OCI-LY7 (cell line): Measurements from ENCODE around the gene TNFAIP8. TPM values are rescaled to one million over a fixed set of nuclear protein-coding genes. Genes with fewer than 3 reads are reported as not detected.
A peak's percentile ranks its signal among the peaks of the same experiment; 100 is the strongest.

Source experiments
- BruUV-seq: library from RNA; stranded (reverse); fragments of 400-500 nt; replicated peaks from 2 replicates; lab custom pipeline; 2021; lab: Mats Ljungman, UMichigan
- CTCF ChIA-PET: fragments of 300-600 bp; sonication (Branson Sonifier 250); formaldehyde crosslinking; loops from one replicate; lab custom pipeline; 2022; ENCODE audit warnings: antibody characterized with exemption; ENCODE audit not compliant: unreplicated experiment; lab: Charles Lee
- POLR2A ChIA-PET: fragments of 300-600 bp; sonication (Branson Sonifier 250); formaldehyde crosslinking; loops from one replicate; lab custom pipeline; 2022; ENCODE audit warnings: antibody characterized with exemption; lab: Charles Lee
- DNase-seq: peaks from one replicate; pipeline ENCODE4 v3.0.0-alpha.2; 2015; ENCODE audit warnings: low spot score
- H2AFZ ChIP-seq: fragments of 200-600 bp; sonication (generic), shearing (Covaris generic); 2 replicates; pipeline ENCODE4 v1.6.1; 2014; ENCODE audit warnings: mild to moderate bottlenecking, antibody characterized with exemption, low read length, moderate library complexity
- H3K27ac ChIP-seq: fragments of 200-600 bp; sonication (generic); 2 replicates; pipeline ENCODE4 v1.5.1; 2014; ENCODE audit warnings: mixed run types, low read depth, mild to moderate bottlenecking, moderate library complexity, low read length, inconsistent platforms; ENCODE audit not compliant: poor library complexity, severe bottlenecking
- H3K36me3 ChIP-seq: fragments of 200-600 bp; sonication (generic); 2 replicates; pipeline ENCODE4 v1.6.1; 2014; ENCODE audit warnings: mild to moderate bottlenecking, antibody characterized with exemption, low read length, moderate library complexity, mixed read lengths; ENCODE audit not compliant: insufficient read depth
- H3K4me1 ChIP-seq: fragments of 200-600 bp; sonication (generic); 2 replicates; pipeline ENCODE4 v1.5.1; 2014; ENCODE audit warnings: mild to moderate bottlenecking, low read length; ENCODE audit not compliant: insufficient read depth, poor library complexity, severe bottlenecking
- H3K4me2 ChIP-seq: fragments of 200-600 bp; sonication (generic); 2 replicates; pipeline ENCODE4 v1.6.1; 2014; ENCODE audit warnings: mild to moderate bottlenecking, low read length
- H3K4me3 ChIP-seq: fragments of 200-600 bp; sonication (generic); 2 replicates; pipeline ENCODE4 v1.5.1; 2014; ENCODE audit warnings: mild to moderate bottlenecking, low read depth, low read length; ENCODE audit not compliant: poor library complexity, severe bottlenecking
- H3K79me2 ChIP-seq: fragments of 200-600 bp; sonication (generic); 2 replicates; pipeline ENCODE4 v1.6.1; 2016; ENCODE audit warnings: low read depth, mild to moderate bottlenecking, low read length, moderate library complexity, mixed read lengths; ENCODE audit not compliant: insufficient read depth
- H3K9me2 ChIP-seq: fragments of 200-600 bp; sonication (generic); 2 replicates; pipeline ENCODE4 v1.6.1; 2016; ENCODE audit warnings: mild to moderate bottlenecking, low read length, mixed read lengths; ENCODE audit not compliant: insufficient read depth
- H3K9me3 ChIP-seq: fragments of 200-600 bp; sonication (generic); 2 replicates; pipeline ENCODE4 v1.6.1; 2014; ENCODE audit warnings: mild to moderate bottlenecking, mixed run types, low read length, mixed read lengths
- H4K20me1 ChIP-seq: fragments of 200-600 bp; sonication (generic); 2 replicates; pipeline ENCODE4 v1.6.1; 2014; ENCODE audit warnings: mild to moderate bottlenecking, antibody characterized with exemption, low read length, moderate library complexity, mixed read lengths; ENCODE audit not compliant: insufficient read depth
- EZH2phosphoT487 ChIP-seq: fragments of 200-600 bp; sonication (generic); IDR thresholded peaks from 2 replicates; pipeline ENCODE4 v1.6.1; 2018; ENCODE audit warnings: low read depth, borderline replicate concordance, mild to moderate bottlenecking, mixed run types, antibody characterized with exemption, low read length, moderate library complexity, mixed read lengths
- intact Hi-C: fragments of 100-400 bp; cut with micrococcal nuclease; formaldehyde crosslinking; loops from one replicate; pipeline ENCODE4 v1.10.0; 2022; ENCODE audit not compliant: unreplicated experiment
- total RNA-seq, 2 experiments: library from RNA; depleted of rRNA in 1 of 2; stranded (reverse); fragments of >200 nt in 1 of 2; shearing (Covaris generic) in 1 of 2; gene quantifications; 2 replicates each; pipeline ENCODE4 v1.2.3, GENCODE V29; 2014 to 2022
- TF ChIP-seq, protein P1 (sequence below): fragments of 200-600 bp; sonication (generic); conservative IDR thresholded peaks from 2 replicates; pipeline ENCODE4 v1.5.1; 2014; ENCODE audit warnings: mild to moderate bottlenecking, antibody characterized with exemption, low read length, moderate library complexity, mixed read lengths

TNFAIP8 gene
- total RNA-seq, 2 experiments from 2014 or later = 75.4 to 95.1 TPM

DNA sequence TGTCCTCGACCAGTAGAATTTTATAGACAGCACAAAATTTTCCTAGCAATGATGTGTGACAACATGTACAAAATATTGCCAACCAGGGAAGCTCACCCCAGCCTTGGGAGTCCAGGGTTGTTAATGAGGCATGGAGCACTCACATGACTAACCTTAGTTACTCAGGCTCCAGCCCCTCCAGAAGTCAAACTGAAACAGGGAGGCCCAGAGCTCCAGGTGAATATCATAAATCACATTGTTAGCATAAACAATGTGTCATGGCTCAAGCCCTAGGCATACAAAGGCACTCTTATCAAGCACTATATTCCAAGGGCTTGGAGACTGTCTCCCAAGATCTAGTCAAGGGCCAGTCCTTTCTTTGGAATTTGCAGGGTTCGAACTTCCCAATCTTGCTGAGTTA is 44.4 kb downstream of the TNFAIP8 start:
- intact Hi-C loops = no loop called here
- TF ChIP-seq EZH2phosphoT487 = no peak
- TF ChIP-seq, protein P1, sequence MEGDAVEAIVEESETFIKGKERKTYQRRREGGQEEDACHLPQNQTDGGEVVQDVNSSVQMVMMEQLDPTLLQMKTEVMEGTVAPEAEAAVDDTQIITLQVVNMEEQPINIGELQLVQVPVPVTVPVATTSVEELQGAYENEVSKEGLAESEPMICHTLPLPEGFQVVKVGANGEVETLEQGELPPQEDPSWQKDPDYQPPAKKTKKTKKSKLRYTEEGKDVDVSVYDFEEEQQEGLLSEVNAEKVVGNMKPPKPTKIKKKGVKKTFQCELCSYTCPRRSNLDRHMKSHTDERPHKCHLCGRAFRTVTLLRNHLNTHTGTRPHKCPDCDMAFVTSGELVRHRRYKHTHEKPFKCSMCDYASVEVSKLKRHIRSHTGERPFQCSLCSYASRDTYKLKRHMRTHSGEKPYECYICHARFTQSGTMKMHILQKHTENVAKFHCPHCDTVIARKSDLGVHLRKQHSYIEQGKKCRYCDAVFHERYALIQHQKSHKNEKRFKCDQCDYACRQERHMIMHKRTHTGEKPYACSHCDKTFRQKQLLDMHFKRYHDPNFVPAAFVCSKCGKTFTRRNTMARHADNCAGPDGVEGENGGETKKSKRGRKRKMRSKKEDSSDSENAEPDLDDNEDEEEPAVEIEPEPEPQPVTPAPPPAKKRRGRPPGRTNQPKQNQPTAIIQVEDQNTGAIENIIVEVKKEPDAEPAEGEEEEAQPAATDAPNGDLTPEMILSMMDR = no peak
- no TSS peak for BruUV-seq
- peaks cover 13% of the 10 kb centered on the region; the same call in 1 of the 2 replicates for H3K36me3 ChIP-seq
- H3K9me3 ChIP-seq = no peaks in the 10 kb centered on the region
- H4K20me1 ChIP-seq = no peaks in the 10 kb centered on the region
- no peaks in the 10 kb centered on the region for H3K79me2 ChIP-seq
- no peak overlapping the region for H3K27ac ChIP-seq
- no peak overlapping the region for H3K4me2 ChIP-seq
- H3K9me2 ChIP-seq = no peaks in the 10 kb centered on the region
- no peak overlapping the region for H3K4me3 ChIP-seq
- POLR2A ChIA-PET = interaction anchor here (1.1 to 1.7 kb wide), 4 partner anchors 10 to 93 kb away, joined by 3 to 9 read pairs (median 6); no protein-coding TSS in a partner anchor
- CTCF ChIA-PET = no interaction called here
- H3K4me1 ChIP-seq = peaks cover 58% of the 10 kb centered on the region
- no peak overlapping the region for H2AFZ ChIP-seq
- DNase-seq = no peak

DNA sequence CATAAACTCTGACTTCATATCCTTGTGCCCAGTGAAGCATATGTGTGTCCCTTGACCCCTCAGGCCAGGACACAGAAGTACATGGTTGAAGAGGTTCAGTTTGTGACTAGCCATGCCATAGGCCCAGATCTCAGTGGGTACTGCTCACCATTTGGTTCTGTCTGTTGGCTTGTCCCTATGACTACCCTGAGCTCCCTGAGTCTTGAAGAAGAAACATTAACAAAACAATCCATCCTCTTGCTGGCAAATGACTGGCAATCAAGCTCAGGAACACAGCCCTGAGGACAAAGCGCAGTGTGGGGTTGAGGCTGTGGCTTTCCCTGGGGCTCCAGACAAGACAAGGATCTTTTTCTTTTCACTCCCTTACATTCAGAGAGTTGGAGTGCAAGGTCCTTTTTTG is 46.3 kb downstream of the TNFAIP8 start:
- H3K4me3 ChIP-seq = no peak overlapping the region
- ChIA-PET CTCF (no interaction called here), POLR2A (interaction anchor here (0.6 to 2.0 kb wide), 13 partner anchors 9 to 1152 kb away, joined by 3 to 9 read pairs (median 5); no protein-coding TSS in a partner anchor)
- no peaks in the 10 kb centered on the region for H4K20me1 ChIP-seq
- no peaks in the 10 kb centered on the region for H3K9me2 ChIP-seq
- no peak overlapping the region for H3K27ac ChIP-seq
- H3K79me2 ChIP-seq = no peaks in the 10 kb centered on the region
- no TSS peak for BruUV-seq
- no peak for TF ChIP-seq EZH2phosphoT487
- TF ChIP-seq, protein P1 = no peak
- no peak for DNase-seq
- no peaks in the 10 kb centered on the region for H3K36me3 ChIP-seq
- intact Hi-C loops = no loop called here
- no peak overlapping the region for H3K4me2 ChIP-seq
- H3K9me3 ChIP-seq = no peaks in the 10 kb centered on the region
- H2AFZ ChIP-seq = 0 out of 2 replicates have a peak overlapping the region, but pooled peaks have one; percentile 10
- peaks cover 53% of the 10 kb centered on the region for H3K4me1 ChIP-seq

DNA sequence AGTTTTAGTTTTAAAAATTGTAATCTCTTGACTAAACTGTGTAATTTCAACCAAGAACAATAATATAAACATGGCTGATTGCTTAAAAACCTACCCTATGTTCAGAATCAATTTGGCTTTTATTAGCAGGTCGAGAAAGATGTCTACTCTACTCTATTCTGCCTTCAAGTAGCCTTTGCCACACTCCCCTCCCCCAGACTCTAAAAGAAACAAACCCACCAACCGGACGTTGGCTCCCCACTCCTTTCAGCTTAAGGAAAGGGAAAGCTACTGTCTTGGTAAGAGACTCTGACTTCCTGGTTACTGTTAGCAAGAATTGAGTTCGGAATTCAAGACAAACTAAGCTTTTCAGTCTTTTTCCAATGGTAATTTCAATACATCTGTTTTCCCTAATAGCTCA is 46.7 kb downstream of the TNFAIP8 start:
- no TSS peak for BruUV-seq
- ChIA-PET CTCF (no interaction called here), POLR2A (interaction anchor here (0.7 to 2.0 kb wide), 8 partner anchors 9 to 87 kb away, joined by 4 to 9 read pairs (median 6); no protein-coding TSS in a partner anchor)
- DNase-seq = no peak
- Histone ChIP-seq H3K4me2 (no peak overlapping the region; the same call in 1 of the 2 replicates), H3K79me2 (no peaks in the 10 kb centered on the region), H3K4me1 (peaks cover 49% of the 10 kb centered on the region), H3K36me3 (no peaks in the 10 kb centered on the region), H3K4me3 (no peak overlapping the region), H3K27ac (no peak overlapping the region), H3K9me3 (no peaks in the 10 kb centered on the region), H2AFZ (0 out of 2 replicates have a peak overlapping the region, but pooled peaks have one; percentile 10), H4K20me1 (no peaks in the 10 kb centered on the region), H3K9me2 (no peaks in the 10 kb centered on the region)
- intact Hi-C loops = no loop called here
- TF ChIP-seq, protein P1 = no peak
- no peak for TF ChIP-seq EZH2phosphoT487
